Activated CD4-positive, alpha-beta T cell treated with anti-CD3 and anti-CD28 coated beads for 48 hours (primary cell): ENCODE results near the gene ULK4.
"Not testable (repeated sequence)": the region's sequence is repeated elsewhere in the genome, so short reads cannot be mapped to it uniquely, and the experiment has no call there.

Source experiments
- DNase-seq: peaks from one replicate; pipeline ENCODE4 v3.0.0-alpha.2; 2020

ULK4 gene

GRCh38 chr3:41478278-41478677 is 483.6 kb downstream of the ULK4 start:
- no peak for DNase-seq

DNA sequence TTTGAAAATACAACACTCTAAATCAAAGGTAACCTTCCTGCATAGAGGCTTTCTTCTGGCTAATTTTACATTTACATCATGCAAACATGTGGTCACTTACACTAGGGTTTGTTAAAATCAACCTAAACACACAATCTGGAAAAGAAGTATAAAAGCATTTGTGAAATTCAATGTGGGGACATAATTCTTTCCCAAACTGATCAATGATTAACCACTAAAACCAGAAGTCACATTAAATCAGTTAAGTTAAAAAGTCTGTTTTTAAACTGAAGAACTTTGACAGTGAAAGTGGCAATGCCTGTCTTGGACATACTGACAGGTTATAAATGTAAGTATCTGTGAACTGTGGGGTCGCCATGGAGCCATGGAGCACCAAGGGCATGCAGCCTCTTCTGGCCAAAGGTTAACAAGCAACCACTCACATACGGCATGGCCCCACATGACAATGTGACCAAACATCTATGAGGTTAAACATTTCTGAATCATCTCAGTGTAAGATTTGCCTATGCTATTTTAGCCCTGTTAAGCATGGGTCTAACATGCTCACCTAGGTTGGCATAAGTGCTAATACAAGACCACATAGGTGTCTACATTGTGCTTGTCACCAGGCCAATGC is 484.4 kb downstream of the ULK4 start:
- DNase-seq, result no peak

DNA sequence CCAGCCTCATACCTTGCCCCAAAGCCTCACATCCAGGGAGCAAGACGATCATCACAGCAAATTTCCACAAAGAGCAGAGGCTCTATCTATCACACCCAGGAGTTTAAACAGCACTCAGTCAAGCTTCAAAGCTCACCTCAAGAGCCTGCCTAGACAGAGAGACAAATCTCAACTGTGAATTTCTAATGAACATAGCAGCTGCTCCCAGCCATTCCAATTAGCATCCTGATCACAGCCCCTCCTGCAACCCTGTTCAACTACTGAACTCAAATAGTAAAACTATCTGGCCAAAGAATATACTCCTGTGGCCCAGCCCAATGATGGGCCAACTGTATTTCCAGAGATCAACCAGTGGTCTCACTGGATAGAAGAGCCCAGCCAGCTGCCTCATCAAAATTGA is 492.8 kb downstream of the ULK4 start:
- DNase-seq, result no peak

GRCh38 chr3:41467481-41467880 is 494.4 kb downstream of the ULK4 start:
- no peak for DNase-seq

- no peak for DNase-seq
Measured at GRCh38 chr3:41464858-41465257, 497.0 kb downstream of the ULK4 start.

DNA sequence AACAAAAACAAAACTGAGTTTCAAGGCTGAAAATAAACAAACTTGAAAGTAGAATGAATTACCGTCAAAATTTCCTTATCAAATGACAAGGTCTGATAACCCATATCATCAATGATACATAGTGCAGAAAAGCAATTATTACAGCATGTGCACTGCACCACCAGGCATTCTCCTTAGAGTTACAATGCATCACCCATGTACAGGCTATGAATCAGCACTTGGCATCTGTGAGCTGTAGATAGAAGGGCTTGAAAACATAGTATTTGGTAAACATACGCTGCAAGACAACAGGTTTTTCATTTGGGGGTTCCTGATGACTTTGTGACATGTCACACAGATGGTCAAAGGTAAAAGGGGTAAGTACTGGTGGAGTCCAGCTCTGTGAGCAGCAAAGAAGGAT is 497.5 kb downstream of the ULK4 start:
- no peak for DNase-seq

- DNase-seq, result no peak
Measured at GRCh38 chr3:41462103-41462691, 499.7 kb downstream of the ULK4 start.

GRCh38 chr3:41460736-41461135 is 501.2 kb downstream of the ULK4 start:
- DNase-seq, result no peak

DNA sequence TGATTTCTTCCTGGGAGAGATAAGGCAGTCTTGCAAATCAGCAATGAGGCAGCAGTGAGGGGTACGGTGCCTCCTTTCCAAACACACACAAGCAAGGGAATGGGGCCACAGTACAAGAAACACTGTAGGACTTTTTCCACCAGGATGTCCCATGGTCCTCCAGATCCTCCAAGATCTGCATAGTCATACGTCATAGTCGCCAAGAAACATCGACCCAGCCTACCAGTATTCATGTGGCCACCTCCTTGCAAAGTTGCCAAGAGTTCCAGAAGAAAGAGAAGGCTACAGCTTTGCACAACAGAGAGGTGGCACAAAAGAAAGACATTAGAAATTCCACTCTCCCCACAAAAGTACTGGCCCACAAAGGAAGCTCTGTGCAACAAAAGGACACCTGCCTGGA is 504.7 kb downstream of the ULK4 start:
- no peak for DNase-seq

- no peak for DNase-seq
Measured at GRCh38 chr3:41456162-41456561, 505.7 kb downstream of the ULK4 start.

- not testable (repeated sequence) for DNase-seq
Measured at GRCh38 chr3:41453618-41454017, 508.3 kb downstream of the ULK4 start.

GRCh38 chr3:41450416-41451231 is 511.3 kb downstream of the ULK4 start:
- DNase-seq, result no peak

DNA sequence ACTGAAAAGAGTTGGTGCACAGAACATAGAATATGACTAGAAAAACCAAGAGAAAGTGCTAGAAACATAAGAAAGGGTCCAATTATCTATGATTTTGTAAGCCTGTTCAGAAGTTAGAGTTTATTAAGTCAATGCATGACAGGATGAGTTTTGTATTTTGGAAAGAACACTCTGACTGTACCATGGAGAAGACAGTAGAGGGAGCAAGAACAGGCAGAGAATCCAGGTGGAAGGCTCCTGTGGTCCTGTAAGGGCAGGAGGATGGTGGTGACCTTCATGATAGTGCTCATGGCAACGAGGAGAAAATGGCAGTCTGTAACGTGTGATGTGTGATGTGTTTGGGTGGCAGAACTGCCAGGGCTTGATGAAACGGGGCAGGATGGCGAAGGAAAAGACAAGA is 513.5 kb downstream of the ULK4 start:
- no peak for DNase-seq

- DNase-seq, result no peak
Measured at GRCh38 chr3:41447701-41448100, 514.2 kb downstream of the ULK4 start.

DNA sequence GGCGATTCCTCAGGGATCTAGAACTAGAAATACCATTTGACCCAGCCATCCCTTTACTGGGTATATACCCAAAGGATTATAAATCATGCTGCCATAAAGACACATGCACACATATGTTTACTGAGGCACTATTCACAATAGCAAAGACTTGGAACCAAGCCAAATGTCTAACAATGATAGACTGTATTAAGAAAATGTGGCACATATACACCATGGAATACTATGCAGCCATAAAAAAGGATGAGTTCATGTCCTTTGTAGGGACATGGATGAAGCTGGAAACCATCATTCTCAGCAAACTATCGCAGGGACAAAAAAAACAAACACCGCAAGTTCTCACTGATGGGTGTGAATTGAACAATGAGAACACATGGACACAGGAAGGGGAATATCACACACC is 515.6 kb downstream of the ULK4 start:
- not testable (repeated sequence) for DNase-seq

- no peak for DNase-seq
Measured at GRCh38 chr3:41441568-41441967, 520.3 kb downstream of the ULK4 start.

- DNase-seq, result no peak
Measured at GRCh38 chr3:41441139-41441538, 520.8 kb downstream of the ULK4 start.

DNA sequence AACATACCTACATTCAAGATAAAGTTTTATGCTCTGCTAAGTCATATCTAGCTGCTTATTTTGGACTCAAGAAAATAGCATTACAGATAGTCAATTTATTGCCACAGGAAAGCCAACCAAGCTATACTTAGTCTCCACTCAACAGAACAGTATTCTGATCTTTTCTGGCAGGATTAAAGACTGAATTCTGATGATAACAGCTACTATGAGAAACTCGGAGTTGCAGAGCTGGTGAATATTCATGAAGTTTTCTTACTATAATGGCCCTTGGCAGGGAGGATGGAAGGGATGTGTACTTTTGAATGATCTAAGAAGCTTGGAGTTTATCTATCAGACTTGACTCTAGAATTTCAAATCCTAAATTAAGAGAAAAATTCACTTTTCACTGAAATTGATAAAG is 524.9 kb downstream of the ULK4 start:
- no peak for DNase-seq

- no peak for DNase-seq
Measured at GRCh38 chr3:41434781-41435180, 527.1 kb downstream of the ULK4 start.

GRCh38 chr3:41431386-41431785 is 530.5 kb downstream of the ULK4 start:
- DNase-seq, result no peak

- DNase-seq, result no peak
Measured at GRCh38 chr3:41430886-41431285, 531.0 kb downstream of the ULK4 start.

GRCh38 chr3:41430391-41430790 is 531.5 kb downstream of the ULK4 start:
- no peak for DNase-seq

DNA sequence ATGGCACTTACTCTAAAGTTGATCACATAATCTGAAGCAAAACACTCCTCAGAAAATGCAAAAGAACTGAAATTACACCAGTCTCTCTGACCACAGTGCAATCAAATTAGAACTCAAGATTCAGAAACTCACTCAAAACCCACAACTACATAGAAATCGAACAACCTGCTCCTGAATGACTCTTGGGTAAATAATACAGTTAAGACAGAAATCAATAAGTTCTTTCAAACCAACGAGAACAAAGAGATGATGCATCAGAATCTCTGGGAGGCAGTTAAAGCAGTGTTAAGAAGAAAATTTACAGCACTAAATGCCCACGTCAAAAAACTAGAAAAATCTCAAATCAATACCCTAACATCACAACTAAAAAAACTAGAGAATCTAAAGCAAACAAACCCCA is 535.4 kb downstream of the ULK4 start:
- DNase-seq, result no peak

DNA sequence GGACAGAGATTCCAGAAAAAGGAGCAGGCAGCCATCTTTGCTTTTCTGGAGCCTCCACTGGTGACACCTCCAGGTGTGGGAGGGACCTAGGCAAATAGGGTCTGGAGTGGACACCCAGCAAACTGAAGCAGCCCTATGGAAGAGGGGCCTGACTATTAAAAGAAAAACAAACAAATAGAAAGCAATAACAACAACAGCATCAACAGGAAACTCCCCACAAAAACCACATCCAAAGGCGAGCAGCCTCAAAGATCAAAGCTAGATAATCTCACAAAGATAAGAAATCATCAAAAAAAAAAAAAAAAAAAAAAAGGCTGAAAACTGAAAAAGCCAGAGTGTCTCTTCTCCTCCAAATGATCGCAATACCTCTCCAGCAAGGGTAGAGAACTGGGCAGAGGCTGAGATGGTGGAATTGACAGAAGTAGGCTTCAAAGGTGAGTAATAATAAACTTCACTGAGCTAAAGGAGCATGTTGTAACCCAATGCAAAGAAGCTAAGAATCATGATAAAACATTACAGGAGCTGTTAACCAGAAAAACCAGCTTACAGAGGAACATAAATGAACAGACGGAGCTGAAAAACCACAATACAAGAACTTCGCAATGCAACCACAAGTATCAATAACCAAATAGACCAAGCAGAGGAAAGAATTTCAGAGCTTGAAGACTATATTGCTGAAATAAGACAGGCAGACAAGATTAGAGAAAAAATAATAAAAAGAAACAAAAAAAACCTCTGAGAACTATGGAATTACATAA is 537.2 kb downstream of the ULK4 start:
- DNase-seq, result no peak
